WTC11 (cell line): ENCODE measurements around the gene PTPRG. TPM values are rescaled to one million over a fixed set of nuclear protein-coding genes. Genes with fewer than 3 reads are reported as not detected.

Source experiments
- ATAC-seq: fragments of 200-7000 bp; cut with Tn5 transposase; 2 replicates; pipeline ENCODE4 v1.10.0; 2021; ENCODE audit warnings: mild to moderate bottlenecking, moderate library complexity
- CTCF ChIA-PET: fragments of 300-600 bp; sonication (Branson Sonifier 250); formaldehyde crosslinking; loops from one replicate; lab custom pipeline; 2021; ENCODE audit warnings: antibody characterized with exemption; lab: Charles Lee
- POLR2A ChIA-PET: fragments of 350-600 bp; sonication (Branson Sonifier 250); formaldehyde crosslinking; loops from one replicate; lab custom pipeline; 2021; ENCODE audit warnings: antibody characterized with exemption; lab: Charles Lee
- DNase-seq: peaks from one replicate; pipeline ENCODE4 v3.0.0; 2021; ENCODE audit warnings: low spot score
- H3K27ac Mint-ChIP-seq: 2 replicates; pipeline ENCODE4 v1.8.0; 2021; ENCODE audit warnings: mixed read lengths
- H3K27me3 Mint-ChIP-seq: 2 replicates; pipeline ENCODE4 v1.8.0; 2021; ENCODE audit warnings: low read depth, mild to moderate bottlenecking, moderate library complexity, mixed read lengths
- H3K36me3 Mint-ChIP-seq: 2 replicates; pipeline ENCODE4 v1.8.0; 2021; ENCODE audit warnings: mixed read lengths
- H3K4me1 Mint-ChIP-seq: 2 replicates; pipeline ENCODE4 v1.8.0; 2022; ENCODE audit warnings: mixed read lengths
- H3K4me3 Mint-ChIP-seq: 2 replicates; pipeline ENCODE4 v1.8.0; 2021; ENCODE audit warnings: mild to moderate bottlenecking, moderate library complexity, mixed read lengths
- H3K9me3 Mint-ChIP-seq: 2 replicates; pipeline ENCODE4 v1.8.0; 2021; ENCODE audit warnings: mixed read lengths
- AFF4 ChIP-seq: sonication (generic); formaldehyde crosslinking; IDR thresholded peaks from 2 replicates; pipeline ENCODE4 v1.8.1; 2023; ENCODE audit warnings: mild to moderate bottlenecking, missing genetic modification reagents, borderline replicate concordance
- AR ChIP-seq: fragments of 250-450 bp; sonication (Bioruptor Pico); IDR thresholded peaks from 2 replicates; pipeline ENCODE4 v1.9.0; 2021; ENCODE audit warnings: mild to moderate bottlenecking
- E2F1 ChIP-seq: sonication (generic); formaldehyde crosslinking; IDR thresholded peaks from 2 replicates; pipeline ENCODE4 v1.8.0; 2022; ENCODE audit warnings: mild to moderate bottlenecking, missing genetic modification reagents
- E2F4 ChIP-seq: sonication (generic); formaldehyde crosslinking; IDR thresholded peaks from 2 replicates; pipeline ENCODE4 v1.8.1; 2022; ENCODE audit warnings: low read depth, mild to moderate bottlenecking, moderate library complexity, missing genetic modification reagents, borderline replicate concordance
- E2F5 ChIP-seq: sonication (generic); formaldehyde crosslinking; IDR thresholded peaks from 2 replicates; pipeline ENCODE4 v1.8.1; 2022; ENCODE audit warnings: mild to moderate bottlenecking, moderate library complexity, missing genetic modification reagents
- ETV6 ChIP-seq: sonication (generic); formaldehyde crosslinking; IDR thresholded peaks from 2 replicates; pipeline ENCODE4 v1.8.1; 2022; ENCODE audit warnings: mild to moderate bottlenecking, missing genetic modification reagents
- FOXJ3 ChIP-seq: sonication (generic); formaldehyde crosslinking; IDR thresholded peaks from 2 replicates; pipeline ENCODE4 v1.9.0; 2021; ENCODE audit warnings: missing genetic modification reagents, mild to moderate bottlenecking, borderline replicate concordance
- GABPB1 ChIP-seq: sonication (generic); formaldehyde crosslinking; IDR thresholded peaks from 2 replicates; pipeline ENCODE4 v1.8.1; 2023; ENCODE audit warnings: mild to moderate bottlenecking, missing genetic modification reagents
- GRHL2 ChIP-seq: fragments of 250-450 bp; sonication (Bioruptor Pico); IDR thresholded peaks from 2 replicates; pipeline ENCODE4 v1.8.0; 2022; ENCODE audit warnings: mild to moderate bottlenecking, moderate library complexity; ENCODE audit not compliant: insufficient replicate concordance, severe bottlenecking
- IRF1 ChIP-seq: sonication (generic); formaldehyde crosslinking; IDR thresholded peaks from 2 replicates; pipeline ENCODE4 v1.8.0; 2023; ENCODE audit warnings: missing genetic modification reagents
- JUN ChIP-seq: sonication (generic); formaldehyde crosslinking; IDR thresholded peaks from 2 replicates; pipeline ENCODE4 v1.8.0; 2023; ENCODE audit warnings: mild to moderate bottlenecking, missing genetic modification reagents
- MLX ChIP-seq: sonication (generic); formaldehyde crosslinking; IDR thresholded peaks from 2 replicates; pipeline ENCODE4 v1.8.1; 2023; ENCODE audit warnings: mild to moderate bottlenecking, missing genetic modification reagents, moderate library complexity
- OVOL2 ChIP-seq: fragments of 250-450 bp; sonication (Bioruptor Pico); IDR thresholded peaks from 2 replicates; pipeline ENCODE4 v1.9.0; 2021; ENCODE audit warnings: mild to moderate bottlenecking, borderline replicate concordance
- PREB ChIP-seq: sonication (generic); formaldehyde crosslinking; IDR thresholded peaks from 2 replicates; pipeline ENCODE4 v1.8.1; 2022; ENCODE audit warnings: mild to moderate bottlenecking, missing genetic modification reagents, moderate library complexity, borderline replicate concordance
- PRRX2 ChIP-seq: fragments of 250-450 bp; sonication (Bioruptor Pico); IDR thresholded peaks from 2 replicates; pipeline ENCODE4 v1.8.0; 2021; ENCODE audit warnings: mild to moderate bottlenecking
- TP53 ChIP-seq: sonication (generic); formaldehyde crosslinking; IDR thresholded peaks from 2 replicates; pipeline ENCODE4 v1.8.1; 2023; ENCODE audit warnings: mild to moderate bottlenecking, missing genetic modification reagents
- ZNF532 ChIP-seq: fragments of 250-450 bp; sonication (Bioruptor Pico); IDR thresholded peaks from 2 replicates; pipeline ENCODE4 v1.9.0; 2021; ENCODE audit warnings: mild to moderate bottlenecking, borderline replicate concordance
- total RNA-seq: library from RNA; stranded (reverse); gene quantifications from 3 replicates; pipeline ENCODE4 v1.2.3, GENCODE V29; 2021

Gene PTPRG
- total RNA-seq, 1 experiment from 2014 or later = 106 TPM

- TF ChIP-seq MLX (no peak), AR (no peak), TP53 (CRISPR knock-in tag) (no peak), ETV6 (CRISPR knock-in tag) (no peak), IRF1 (CRISPR knock-in tag) (no peak), E2F5 (CRISPR knock-in tag) (no peak), GRHL2 (CRISPR knock-in tag) (no peak), E2F4 (CRISPR knock-in tag) (no peak)
These were observed 233.0 kb downstream of the PTPRG start (continued) for GRCh38 chr3:61794341-61794740.

- Mint-ChIP-seq H3K4me3 (no peak overlapping the region), H3K4me1 (peaks cover 62% of the 10 kb centered on the region), H3K27me3 (no peaks in the 10 kb centered on the region), H3K36me3 (no peaks in the 10 kb centered on the region), H3K27ac (no peak overlapping the region), H3K9me3 (no peaks in the 10 kb centered on the region)
- ChIA-PET CTCF (interaction anchor here (0.6 kb wide), 1 partner anchor 95 kb away, joined by 4 read pairs; no protein-coding TSS in a partner anchor), POLR2A (no interaction called here)
- ATAC-seq (no peak), DNase-seq (no peak)
- no peak for TF ChIP-seq FOXJ3 (CRISPR knock-in tag)
- no peak for TF ChIP-seq PRRX2 (CRISPR knock-in tag)
- no peak for TF ChIP-seq JUN (CRISPR knock-in tag)
- no peak for TF ChIP-seq E2F1 (CRISPR knock-in tag)
- no peak for TF ChIP-seq ZNF532
- no peak for TF ChIP-seq PREB (CRISPR knock-in tag)
- no peak for TF ChIP-seq AFF4 (CRISPR knock-in tag)
- no peak for TF ChIP-seq GABPB1 (CRISPR knock-in tag)
- no peak for TF ChIP-seq OVOL2 (CRISPR knock-in tag)
These were observed 233.6 kb downstream of the PTPRG start for GRCh38 chr3:61794961-61795360.
